ENCODE results near the gene CYTIP.

Gene CYTIP

GRCh38 chr2:157427003-157427921, 16.6 kb downstream of the CYTIP start:
- Histone ChIP-seq H3K27me3 (ENCODE audit: control insufficient read depth in 1 of 2, insufficient read depth in 2 of 2, low read length in 2 of 2) (no peaks in the 10 kb centered on the region), H3K4me3 (ENCODE audit: low read depth in 1 of 2, low read length in 2 of 2) (no peak overlapping the region), H3K9ac (ENCODE audit: low read depth in 1 of 2, low read length in 2 of 2) (no peak overlapping the region), H3K27ac (ENCODE audit: low read depth, low read length) (no peak overlapping the region), H3K4me1 (ENCODE audit: control insufficient read depth in 1 of 2, insufficient read depth in 2 of 2, low read length in 2 of 2) (peaks cover 5 to 6% of the 10 kb centered on the region in 2 donors), H3K9me3 (ENCODE audit: control insufficient read depth in 1 of 2, low read length in 2 of 2) (peaks cover 0 to 12% of the 10 kb centered on the region in 2 donors), H3K36me3 (ENCODE audit: control insufficient read depth in 1 of 2, insufficient read depth in 2 of 2, low read length in 2 of 2) (peaks cover 44 to 47% of the 10 kb centered on the region in 2 donors)

DNA sequence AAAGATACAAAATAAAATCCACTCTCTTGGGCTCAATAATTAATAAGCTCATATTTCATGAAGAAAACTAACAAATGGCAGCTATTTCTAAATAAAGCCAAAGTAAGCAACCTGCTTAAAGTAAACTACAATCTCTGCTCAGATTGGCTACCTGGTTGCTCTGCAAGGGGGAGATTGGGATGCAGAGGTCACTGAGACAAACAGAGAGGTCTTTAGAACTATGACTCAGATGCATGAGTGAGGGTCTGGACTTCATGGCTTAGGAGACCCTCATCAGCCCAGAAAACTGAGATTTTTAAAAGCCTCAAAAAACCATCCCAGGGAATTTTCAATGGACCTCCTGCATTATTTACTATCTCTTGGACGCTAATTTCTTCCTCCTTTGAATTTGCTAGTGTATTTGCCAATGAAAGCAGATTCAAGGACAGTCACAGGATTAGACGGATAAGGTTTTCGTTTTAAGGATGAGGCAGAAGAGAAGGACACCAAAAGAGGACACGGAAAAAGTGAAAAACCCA, 17.4 kb downstream of the CYTIP start:
- Histone ChIP-seq H3K4me1 (ENCODE audit: control insufficient read depth in 1 of 2, insufficient read depth in 2 of 2, low read length in 2 of 2) (peaks cover 0 to 4% of the 10 kb centered on the region in 2 donors), H3K4me3 (ENCODE audit: low read depth in 1 of 2, low read length in 2 of 2) (no peak overlapping the region), H3K9me3 (ENCODE audit: control insufficient read depth in 1 of 2, low read length in 2 of 2) (peaks cover 0 to 12% of the 10 kb centered on the region in 2 donors), H3K27me3 (ENCODE audit: control insufficient read depth in 1 of 2, insufficient read depth in 2 of 2, low read length in 2 of 2) (no peaks in the 10 kb centered on the region), H3K27ac (ENCODE audit: low read depth, low read length) (no peak overlapping the region), H3K36me3 (ENCODE audit: control insufficient read depth in 1 of 2, insufficient read depth in 2 of 2, low read length in 2 of 2) (peaks cover 45 to 50% of the 10 kb centered on the region in 2 donors), H3K9ac (ENCODE audit: low read depth in 1 of 2, low read length in 2 of 2) (no peak overlapping the region)

DNA sequence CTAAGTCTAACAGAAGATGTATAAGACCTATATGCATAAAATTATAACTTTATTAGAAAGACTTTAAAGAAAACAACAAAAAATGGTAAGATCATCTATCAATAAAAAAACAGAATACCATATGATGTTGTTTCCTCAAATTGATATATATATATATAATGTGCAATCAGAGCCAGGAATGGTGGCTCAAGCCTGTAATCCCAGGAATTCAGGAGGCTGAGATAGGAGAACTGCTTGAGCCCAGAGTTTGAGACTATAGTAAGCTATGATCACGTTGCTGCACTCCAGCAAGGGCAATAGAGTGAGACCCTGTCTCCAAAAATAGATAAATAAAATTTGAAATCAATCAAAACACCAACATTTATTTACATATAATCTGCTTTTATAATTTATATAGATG, 19.5 kb downstream of the CYTIP start:
- no peak overlapping the region for H3K9ac ChIP-seq (ENCODE audit: low read depth in 1 of 2, low read length in 2 of 2)
- H3K4me1 ChIP-seq (ENCODE audit: control insufficient read depth in 1 of 2, insufficient read depth in 2 of 2, low read length in 2 of 2): peaks cover 0 to 4% of the 10 kb centered on the region in 2 donors
- H3K36me3 ChIP-seq (ENCODE audit: control insufficient read depth in 1 of 2, insufficient read depth in 2 of 2, low read length in 2 of 2): peaks cover 36 to 48% of the 10 kb centered on the region in 2 donors
- H3K27me3 ChIP-seq (ENCODE audit: control insufficient read depth in 1 of 2, insufficient read depth in 2 of 2, low read length in 2 of 2): no peaks in the 10 kb centered on the region
- H3K9me3 ChIP-seq (ENCODE audit: control insufficient read depth in 1 of 2, low read length in 2 of 2): peaks cover 0 to 12% of the 10 kb centered on the region in 2 donors
- no peak overlapping the region for H3K4me3 ChIP-seq (ENCODE audit: low read depth in 1 of 2, low read length in 2 of 2)
- no peak overlapping the region for H3K27ac ChIP-seq (ENCODE audit: low read depth, low read length)

DNA sequence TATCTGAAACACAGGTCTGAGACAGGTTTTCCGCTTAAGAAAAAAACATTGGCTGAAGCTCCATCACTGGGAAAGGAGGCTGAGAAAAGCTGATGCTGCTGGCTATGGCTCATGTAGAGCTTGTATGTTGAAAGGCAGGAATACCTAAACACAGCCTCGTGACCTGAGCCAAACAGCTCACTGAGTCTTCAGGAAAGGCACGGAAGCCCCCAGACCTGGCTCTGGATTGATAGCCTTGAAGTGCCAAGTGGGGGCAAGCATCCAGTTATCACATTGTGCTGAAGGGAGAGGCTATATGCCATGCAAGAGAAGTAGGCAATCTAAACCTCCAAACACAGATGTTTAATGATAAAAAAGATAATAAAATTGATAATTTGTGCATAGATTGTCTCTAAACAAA, 21.9 kb downstream of the CYTIP start:
- H3K27me3 ChIP-seq (ENCODE audit: control insufficient read depth in 1 of 2, insufficient read depth in 2 of 2, low read length in 2 of 2): no peaks in the 10 kb centered on the region
- peaks cover 14 to 38% of the 10 kb centered on the region in 2 donors for H3K36me3 ChIP-seq (ENCODE audit: control insufficient read depth in 1 of 2, insufficient read depth in 2 of 2, low read length in 2 of 2)
- H3K9ac ChIP-seq (ENCODE audit: low read depth in 1 of 2, low read length in 2 of 2): no peak overlapping the region
- peaks cover 13 to 16% of the 10 kb centered on the region in 2 donors for H3K4me1 ChIP-seq (ENCODE audit: control insufficient read depth in 1 of 2, insufficient read depth in 2 of 2, low read length in 2 of 2)
- peaks cover 0 to 12% of the 10 kb centered on the region in 2 donors for H3K9me3 ChIP-seq (ENCODE audit: control insufficient read depth in 1 of 2, low read length in 2 of 2)
- H3K4me3 ChIP-seq (ENCODE audit: low read depth in 1 of 2, low read length in 2 of 2): no peak overlapping the region
- no peak overlapping the region for H3K27ac ChIP-seq (ENCODE audit: low read depth, low read length)

- Histone ChIP-seq H3K27me3 (ENCODE audit: control insufficient read depth in 1 of 2, insufficient read depth in 2 of 2, low read length in 2 of 2) (no peaks in the 10 kb centered on the region), H3K36me3 (ENCODE audit: control insufficient read depth in 1 of 2, insufficient read depth in 2 of 2, low read length in 2 of 2) (peaks cover 9 to 36% of the 10 kb centered on the region in 2 donors), H3K4me3 (ENCODE audit: low read depth in 1 of 2, low read length in 2 of 2) (no peak overlapping the region), H3K27ac (ENCODE audit: low read depth, low read length) (peak overlapping the region; percentile 65), H3K9me3 (ENCODE audit: control insufficient read depth in 1 of 2, low read length in 2 of 2) (peaks cover 0 to 9% of the 10 kb centered on the region in 2 donors), H3K4me1 (ENCODE audit: control insufficient read depth in 1 of 2, insufficient read depth in 2 of 2, low read length in 2 of 2) (peaks cover 13 to 16% of the 10 kb centered on the region in 2 donors), H3K9ac (ENCODE audit: low read depth in 1 of 2, low read length in 2 of 2) (no peak overlapping the region)
These were observed 22.5 kb downstream of the CYTIP start for GRCh38 chr2:157421331-157421944.

DNA sequence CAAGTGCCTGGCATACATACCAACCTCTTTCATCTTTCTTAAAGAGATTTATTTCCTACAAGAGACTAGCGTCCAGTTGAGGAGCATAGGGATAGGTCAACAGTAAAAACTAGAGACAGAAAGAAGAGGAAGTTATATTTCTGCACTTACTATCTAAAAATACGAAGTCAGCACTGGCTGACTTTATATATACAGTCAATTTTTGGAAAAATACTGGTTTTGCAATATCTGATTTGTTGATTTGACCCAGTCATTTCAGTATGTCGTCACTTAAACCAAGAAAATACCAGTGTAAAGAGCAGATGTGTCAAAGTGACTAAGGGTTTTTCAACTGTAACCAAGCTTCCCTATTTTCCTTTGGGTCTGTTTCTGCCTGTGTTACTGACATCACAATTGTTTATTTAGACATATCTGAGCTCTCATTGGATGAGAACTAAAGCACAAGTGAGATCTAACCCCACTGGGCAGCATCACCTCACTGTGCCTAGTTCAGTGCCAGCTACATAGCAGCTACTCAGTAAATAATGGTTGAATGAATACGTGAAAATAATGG, 23.0 kb downstream of the CYTIP start:
- no peak overlapping the region for H3K9ac ChIP-seq (ENCODE audit: low read depth in 1 of 2, low read length in 2 of 2)
- peaks cover 13 to 16% of the 10 kb centered on the region in 2 donors for H3K4me1 ChIP-seq (ENCODE audit: control insufficient read depth in 1 of 2, insufficient read depth in 2 of 2, low read length in 2 of 2)
- H3K27ac ChIP-seq (ENCODE audit: low read depth, low read length): peak overlapping the region; percentile 65
- peaks cover 7 to 39% of the 10 kb centered on the region in 2 donors for H3K36me3 ChIP-seq (ENCODE audit: control insufficient read depth in 1 of 2, insufficient read depth in 2 of 2, low read length in 2 of 2)
- no peak overlapping the region for H3K4me3 ChIP-seq (ENCODE audit: low read depth in 1 of 2, low read length in 2 of 2)
- H3K9me3 ChIP-seq (ENCODE audit: control insufficient read depth in 1 of 2, low read length in 2 of 2): peaks cover 0 to 6% of the 10 kb centered on the region in 2 donors
- no peaks in the 10 kb centered on the region for H3K27me3 ChIP-seq (ENCODE audit: control insufficient read depth in 1 of 2, insufficient read depth in 2 of 2, low read length in 2 of 2)

DNA sequence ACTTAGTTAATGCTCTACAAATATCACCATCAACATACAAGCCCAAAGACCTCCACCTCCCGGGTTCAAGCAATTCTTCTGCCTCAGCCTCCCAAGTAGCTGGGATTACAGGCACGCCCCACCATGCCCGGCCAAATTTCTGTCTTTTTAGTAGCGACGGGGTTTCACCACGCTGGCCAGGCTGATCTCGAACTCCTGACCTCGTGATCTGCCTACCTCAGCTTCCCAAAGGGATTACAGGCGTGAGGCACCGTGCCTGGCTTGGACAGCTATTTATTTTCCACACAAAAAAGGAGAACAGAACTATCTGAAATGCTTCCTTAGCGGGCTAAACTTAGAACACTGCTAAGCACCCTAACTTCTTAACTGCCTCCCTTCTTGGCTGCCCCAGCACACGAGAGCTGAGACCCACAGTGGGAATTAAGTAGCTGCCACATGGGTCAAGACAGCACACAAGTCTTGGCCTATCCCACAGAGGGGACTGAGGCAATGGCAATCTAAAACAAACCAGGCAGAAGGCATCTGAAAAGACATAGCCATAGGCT, 24.8 kb downstream of the CYTIP start:
- Histone ChIP-seq H3K9ac (ENCODE audit: low read depth in 1 of 2, low read length in 2 of 2) (peak overlapping the region in 1 of 2 donors; percentile 23), H3K27me3 (ENCODE audit: control insufficient read depth in 1 of 2, insufficient read depth in 2 of 2, low read length in 2 of 2) (no peaks in the 10 kb centered on the region), H3K27ac (ENCODE audit: low read depth, low read length) (peak overlapping the region; percentile 8), H3K36me3 (ENCODE audit: control insufficient read depth in 1 of 2, insufficient read depth in 2 of 2, low read length in 2 of 2) (peaks cover 6 to 41% of the 10 kb centered on the region in 2 donors), H3K4me3 (ENCODE audit: low read depth in 1 of 2, low read length in 2 of 2) (no peak overlapping the region), H3K9me3 (ENCODE audit: control insufficient read depth in 1 of 2, low read length in 2 of 2) (no peaks in the 10 kb centered on the region), H3K4me1 (ENCODE audit: control insufficient read depth in 1 of 2, insufficient read depth in 2 of 2, low read length in 2 of 2) (peaks cover 15 to 23% of the 10 kb centered on the region in 2 donors)

GRCh38 chr2:157418239-157418641, 25.6 kb downstream of the CYTIP start:
- Histone ChIP-seq H3K9ac (ENCODE audit: low read depth in 1 of 2, low read length in 2 of 2) (no peak overlapping the region), H3K27me3 (ENCODE audit: control insufficient read depth in 1 of 2, insufficient read depth in 2 of 2, low read length in 2 of 2) (no peaks in the 10 kb centered on the region), H3K27ac (ENCODE audit: low read depth, low read length) (peak overlapping the region; percentile 60)

GRCh38 chr2:157415591-157416101, 28.2 kb downstream of the CYTIP start:
- H3K36me3 ChIP-seq (ENCODE audit: control insufficient read depth in 1 of 2, insufficient read depth in 2 of 2, low read length in 2 of 2): peaks cover 6 to 27% of the 10 kb centered on the region in 2 donors
- no peak overlapping the region for H3K4me3 ChIP-seq (ENCODE audit: low read depth in 1 of 2, low read length in 2 of 2)
- no peaks in the 10 kb centered on the region for H3K9me3 ChIP-seq (ENCODE audit: control insufficient read depth in 1 of 2, low read length in 2 of 2)
- H3K27ac ChIP-seq (ENCODE audit: low read depth, low read length): no peak overlapping the region
- peaks cover 17 to 21% of the 10 kb centered on the region in 2 donors for H3K4me1 ChIP-seq (ENCODE audit: control insufficient read depth in 1 of 2, insufficient read depth in 2 of 2, low read length in 2 of 2)
- H3K9ac ChIP-seq (ENCODE audit: low read depth in 1 of 2, low read length in 2 of 2): no peak overlapping the region
- no peaks in the 10 kb centered on the region for H3K27me3 ChIP-seq (ENCODE audit: control insufficient read depth in 1 of 2, insufficient read depth in 2 of 2, low read length in 2 of 2)

More at GRCh38 chr2:157418239-157418641, 25.6 kb downstream of the CYTIP start:
- Histone ChIP-seq H3K9me3 (ENCODE audit: control insufficient read depth in 1 of 2, low read length in 2 of 2) (no peaks in the 10 kb centered on the region), H3K4me1 (ENCODE audit: control insufficient read depth in 1 of 2, insufficient read depth in 2 of 2, low read length in 2 of 2) (peaks cover 17 to 25% of the 10 kb centered on the region in 2 donors), H3K4me3 (ENCODE audit: low read depth in 1 of 2, low read length in 2 of 2) (no peak overlapping the region), H3K36me3 (ENCODE audit: control insufficient read depth in 1 of 2, insufficient read depth in 2 of 2, low read length in 2 of 2) (peaks cover 6 to 41% of the 10 kb centered on the region in 2 donors)
